Neuronal stem cell (in vitro differentiated cells): ENCODE results near the gene IL15.
"Not testable (repeated sequence)": the region's sequence is repeated elsewhere in the genome, so short reads cannot be mapped to it uniquely, and the experiment has no call there.

Experiments
- DNase-seq: peaks from one replicate; pipeline ENCODE4 v3.0.0-alpha.2; 2013; ENCODE audit warnings: low spot score
- H2AFZ ChIP-seq: one replicate; pipeline ENCODE4 v1.6.1; 2013; ENCODE audit warnings: mild to moderate bottlenecking, low read length, inconsistent platforms
- H2AK5ac ChIP-seq: 2 replicates; pipeline ENCODE4 v1.6.1; 2013; ENCODE audit warnings: low read depth, mild to moderate bottlenecking, inconsistent platforms, low read length, moderate library complexity, mixed read lengths
- H2BK120ac ChIP-seq: 2 replicates; pipeline ENCODE4 v1.6.1; 2013; ENCODE audit warnings: low read depth, mild to moderate bottlenecking, inconsistent platforms, low read length, moderate library complexity, mixed read lengths
- H2BK12ac ChIP-seq: one replicate; pipeline ENCODE4 v1.6.1; 2013; ENCODE audit warnings: low read length, inconsistent platforms
- H2BK15ac ChIP-seq: 2 replicates; pipeline ENCODE4 v1.6.1; 2013; ENCODE audit warnings: mild to moderate bottlenecking, low read length, inconsistent platforms, mixed read lengths
- H2BK5ac ChIP-seq: one replicate; pipeline ENCODE4 v1.6.1; 2013; ENCODE audit warnings: inconsistent platforms, mild to moderate bottlenecking, low read length, moderate library complexity
- H3K14ac ChIP-seq: one replicate; pipeline ENCODE4 v1.6.1; 2013; ENCODE audit warnings: low read length, inconsistent platforms
- H3K18ac ChIP-seq: 2 replicates; pipeline ENCODE4 v1.6.1; 2013; ENCODE audit warnings: low read length, inconsistent platforms
- H3K23ac ChIP-seq: 2 replicates; pipeline ENCODE4 v1.6.1; 2013; ENCODE audit warnings: low read depth, mild to moderate bottlenecking, mixed read lengths, low read length, inconsistent platforms; ENCODE audit not compliant: poor library complexity
- H3K27ac ChIP-seq: replicated peaks from 3 replicates; pipeline ENCODE4 v1.5.1; 2013; ENCODE audit warnings: low read length, inconsistent platforms
- H3K27me3 ChIP-seq, 3 experiments: 2 replicates each; pipeline ENCODE4 v1.6.1; 2013; ENCODE audit warnings: low read length in 3 of 3, mild to moderate bottlenecking in 2 of 3, inconsistent platforms in 1 of 3, low read depth in 1 of 3, mixed read lengths in 1 of 3, moderate library complexity in 1 of 3; ENCODE audit not compliant: control insufficient read depth in 3 of 3, insufficient read depth in 3 of 3
- H3K36me3 ChIP-seq, 2 donors: replicated peaks in 1 of 2; 2 replicates each; pipeline ENCODE4 v1.6.1; 2013; ENCODE audit warnings: low read length in 2 of 2; ENCODE audit not compliant: control insufficient read depth in 2 of 2, insufficient read depth in 2 of 2
- H3K4ac ChIP-seq: 2 replicates; pipeline ENCODE4 v1.6.1; 2013; ENCODE audit warnings: inconsistent platforms, mild to moderate bottlenecking, low read length, moderate library complexity
- H3K4me1 ChIP-seq, 2 donors: 1 replicate in 1 of 2; 2 replicates in 1 of 2; pipeline ENCODE4 v1.6.1; 2013; ENCODE audit warnings: low read length in 2 of 2, low read depth in 1 of 2; ENCODE audit not compliant: control insufficient read depth in 2 of 2, insufficient read depth in 1 of 2
- H3K4me2 ChIP-seq: one replicate; pipeline ENCODE4 v1.6.1; 2013; ENCODE audit warnings: mild to moderate bottlenecking, low read length, inconsistent platforms; ENCODE audit not compliant: insufficient read depth, poor library complexity, severe bottlenecking
- H3K4me3 ChIP-seq, 2 donors: 2 replicates each; pipeline ENCODE4 v1.5.1; 2013; ENCODE audit warnings: low read length in 2 of 2, mild to moderate bottlenecking in 2 of 2, inconsistent platforms in 1 of 2, moderate library complexity in 1 of 2
- H3K79me1 ChIP-seq: one replicate; pipeline ENCODE4 v1.6.1; 2013; ENCODE audit warnings: low read depth, mild to moderate bottlenecking, inconsistent platforms, low read length, moderate library complexity
- H3K9ac ChIP-seq: one replicate; pipeline ENCODE4 v1.6.1; 2013; ENCODE audit warnings: mild to moderate bottlenecking, low read depth, low read length, inconsistent platforms; ENCODE audit not compliant: poor library complexity
- H3K9me3 ChIP-seq, 2 donors: replicated peaks in 1 of 2; 2 replicates each; pipeline versions ENCODE3 to v1.6.1; 2013; ENCODE audit warnings: low read length in 2 of 2, mild to moderate bottlenecking in 2 of 2, inconsistent platforms in 1 of 2, low read depth in 1 of 2, mixed read lengths in 1 of 2, moderate library complexity in 1 of 2; ENCODE audit not compliant: control insufficient read depth in 2 of 2, insufficient read depth in 1 of 2
- H4K8ac ChIP-seq: one replicate; pipeline ENCODE4 v1.6.1; 2013; ENCODE audit warnings: low read depth, mild to moderate bottlenecking, inconsistent platforms, low read length, moderate library complexity
- H4K91ac ChIP-seq: one replicate; pipeline ENCODE4 v1.6.1; 2013; ENCODE audit warnings: low read length, low read depth, mild to moderate bottlenecking, inconsistent platforms; ENCODE audit not compliant: poor library complexity
- WGBS, 2 donors: extraction: QIAGEN DNeasy Blood & Tissue Kit; methylation state at CpG; one replicate each; pipeline ENCODE4 v1.1.7; 2013; ENCODE audit warnings: missing lambda C conversion rate in 2 of 2, mixed read lengths in 1 of 2; ENCODE audit not compliant: insufficient read length in 2 of 2, insufficient replicate concordance in 1 of 2; ENCODE audit errors: extremely low coverage in 2 of 2; 5-methylcytosine and 5-hydroxymethylcytosine counted together

IL15 gene

GRCh38 chr4:141684785-141685184 lies 48.4 kb downstream of the IL15 start:
- no peak overlapping the region for H3K27ac ChIP-seq
- H3K4me3 ChIP-seq: no peak overlapping the region
- H3K36me3 ChIP-seq: no peaks in the 10 kb centered on the region
- H3K14ac ChIP-seq: no peak overlapping the region
- H2BK5ac ChIP-seq: no peak overlapping the region
- H3K9me3 ChIP-seq: no peaks in the 10 kb centered on the region
- no peaks in the 10 kb centered on the region for H3K4me1 ChIP-seq
- H4K91ac ChIP-seq: no peak overlapping the region
- H3K23ac ChIP-seq: no peak overlapping the region
- H3K9ac ChIP-seq: no peak overlapping the region
- H2BK120ac ChIP-seq: no peak overlapping the region
- no peak overlapping the region for H3K18ac ChIP-seq
- no peak overlapping the region for H3K4me2 ChIP-seq
- WGBS, 2 donors: no CpG with 5 or more reads among the region's 3 CpGs
- no peak overlapping the region for H2AK5ac ChIP-seq
- H2BK15ac ChIP-seq: no peak overlapping the region
- no peak for DNase-seq
- H2AFZ ChIP-seq: no peak overlapping the region
- H3K79me1 ChIP-seq: no peaks in the 10 kb centered on the region
- H4K8ac ChIP-seq: no peak overlapping the region
- no peak overlapping the region for H3K4ac ChIP-seq
- no peak overlapping the region for H2BK12ac ChIP-seq
- no peaks in the 10 kb centered on the region for H3K27me3 ChIP-seq

GRCh38 chr4:141686146-141686775 lies 49.9 kb downstream of the IL15 start:
- H2BK15ac ChIP-seq: no peak overlapping the region

GRCh38 chr4:141686879-141687278 lies 50.5 kb downstream of the IL15 start:
- no peaks in the 10 kb centered on the region for H3K9me3 ChIP-seq
- no peak overlapping the region for H2BK120ac ChIP-seq
- H3K14ac ChIP-seq: no peak overlapping the region
- H2AK5ac ChIP-seq: no peak overlapping the region
- no peaks in the 10 kb centered on the region for H3K27me3 ChIP-seq
- H2AFZ ChIP-seq: no peak overlapping the region
- no peak overlapping the region for H3K4me3 ChIP-seq
- no peaks in the 10 kb centered on the region for H3K4me1 ChIP-seq
- no peak overlapping the region for H3K27ac ChIP-seq
- H2BK12ac ChIP-seq: no peak overlapping the region
- DNase-seq: no peak
- no peaks in the 10 kb centered on the region for H3K36me3 ChIP-seq
- no peak overlapping the region for H2BK5ac ChIP-seq
- no peak overlapping the region for H2BK15ac ChIP-seq
- no peak overlapping the region for H4K8ac ChIP-seq
- H3K79me1 ChIP-seq: no peaks in the 10 kb centered on the region
- no peak overlapping the region for H3K18ac ChIP-seq
- no peak overlapping the region for H4K91ac ChIP-seq
- no peak overlapping the region for H3K4me2 ChIP-seq
- no peak overlapping the region for H3K4ac ChIP-seq
- no peak overlapping the region for H3K9ac ChIP-seq
- H3K23ac ChIP-seq: no peak overlapping the region

More at GRCh38 chr4:141686146-141686775, 49.9 kb downstream of the IL15 start:
- H3K4me3 ChIP-seq: no peak overlapping the region
- H3K9ac ChIP-seq: no peak overlapping the region
- H2AK5ac ChIP-seq: no peak overlapping the region
- no peak overlapping the region for H3K4me2 ChIP-seq
- H3K36me3 ChIP-seq: no peaks in the 10 kb centered on the region
- no peak overlapping the region for H4K8ac ChIP-seq
- no peaks in the 10 kb centered on the region for H3K4me1 ChIP-seq
- DNase-seq: no peak
- no peak overlapping the region for H2BK120ac ChIP-seq
- no peak overlapping the region for H2BK12ac ChIP-seq
- no peak overlapping the region for H3K4ac ChIP-seq
- H3K27me3 ChIP-seq: no peaks in the 10 kb centered on the region
- H2BK5ac ChIP-seq: no peak overlapping the region
- no peak overlapping the region for H2AFZ ChIP-seq
- H3K27ac ChIP-seq: no peak overlapping the region
- no peak overlapping the region for H3K23ac ChIP-seq
- no peak overlapping the region for H3K18ac ChIP-seq
- H3K9me3 ChIP-seq: no peaks in the 10 kb centered on the region
- H3K79me1 ChIP-seq: no peaks in the 10 kb centered on the region
- H3K14ac ChIP-seq: no peak overlapping the region
- WGBS, 2 donors: no CpG with 5 or more reads among the region's 8 CpGs
- H4K91ac ChIP-seq: no peak overlapping the region

- not testable (repeated sequence) for H2BK12ac ChIP-seq, H2BK5ac ChIP-seq, H2AFZ ChIP-seq, H3K23ac ChIP-seq, H2BK15ac ChIP-seq, H4K8ac ChIP-seq, H3K27ac ChIP-seq, H3K18ac ChIP-seq, H3K4me1 ChIP-seq, H2BK120ac ChIP-seq, H2AK5ac ChIP-seq, DNase-seq, H3K4me2 ChIP-seq, H3K27me3 ChIP-seq, H3K9ac ChIP-seq, H3K4ac ChIP-seq, H3K4me3 ChIP-seq, H3K9me3 ChIP-seq, H3K36me3 ChIP-seq, H3K79me1 ChIP-seq, H3K14ac ChIP-seq, H4K91ac ChIP-seq
- no CpG with 5 or more reads among the region's 29 CpGs for WGBS, 2 donors
Measured at GRCh38 chr4:141689726-141690296, 53.4 kb downstream of the IL15 start.
